IPS-15b (cell line): ENCODE results near the gene RAI1.

Source experiments
- H3K27me3 ChIP-seq: one replicate; pipeline ENCODE4 v1.6.1; 2013; ENCODE audit warnings: low read length; ENCODE audit not compliant: control insufficient read depth, insufficient read depth
- H3K36me3 ChIP-seq: one replicate; pipeline ENCODE4 v1.6.1; 2013; ENCODE audit warnings: low read length; ENCODE audit not compliant: control insufficient read depth, insufficient read depth
- H3K4me1 ChIP-seq: one replicate; pipeline ENCODE4 v1.6.1; 2013; ENCODE audit warnings: mild to moderate bottlenecking, low read length; ENCODE audit not compliant: control insufficient read depth, insufficient read depth
- H3K4me3 ChIP-seq: one replicate; pipeline ENCODE4 v1.5.1; 2013; ENCODE audit warnings: low read depth, low read length
- H3K9ac ChIP-seq: one replicate; pipeline ENCODE4 v1.6.1; 2013; ENCODE audit warnings: low read depth, mild to moderate bottlenecking, low read length
- H3K9me3 ChIP-seq: one replicate; pipeline ENCODE4 v1.6.1; 2013; ENCODE audit warnings: mild to moderate bottlenecking, low read length; ENCODE audit not compliant: control insufficient read depth, insufficient read depth

RAI1 gene

DNA sequence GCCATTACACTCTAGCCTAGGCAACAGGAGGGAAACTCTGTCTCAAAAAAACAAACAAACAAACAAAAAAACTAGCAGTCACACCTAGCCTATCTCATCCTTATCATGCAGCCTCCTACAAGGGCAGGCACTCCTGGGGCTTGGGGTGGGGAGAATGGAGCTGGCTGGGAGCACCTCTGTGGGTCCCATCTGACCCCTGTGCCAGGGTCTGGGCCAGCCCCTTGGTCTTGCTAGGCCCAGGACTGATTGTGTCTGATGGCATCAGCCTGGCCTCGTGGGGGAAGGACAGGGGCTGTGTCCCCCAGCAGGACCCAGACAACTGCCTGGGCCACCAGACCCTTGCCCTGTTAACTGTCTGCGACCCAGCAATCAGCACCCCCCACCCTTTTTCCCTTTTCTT lies 105.7 kb downstream of the RAI1 start:
- Histone ChIP-seq H3K4me3 (no peak overlapping the region), H3K36me3 (no peaks in the 10 kb centered on the region), H3K9ac (no peak overlapping the region), H3K4me1 (peaks cover 12% of the 10 kb centered on the region), H3K9me3 (no peaks in the 10 kb centered on the region), H3K27me3 (peaks cover 37% of the 10 kb centered on the region)

GRCh38 chr17:17787568-17787967 lies 106.3 kb downstream of the RAI1 start:
- Histone ChIP-seq H3K9me3 (no peaks in the 10 kb centered on the region), H3K36me3 (no peaks in the 10 kb centered on the region), H3K9ac (no peak overlapping the region), H3K4me3 (no peak overlapping the region), H3K4me1 (peaks cover 16% of the 10 kb centered on the region), H3K27me3 (peaks cover 40% of the 10 kb centered on the region)

GRCh38 chr17:17788967-17789366 lies 107.7 kb downstream of the RAI1 start:
- H3K27me3 ChIP-seq: peaks cover 42% of the 10 kb centered on the region
- no peak overlapping the region for H3K9ac ChIP-seq
- no peaks in the 10 kb centered on the region for H3K36me3 ChIP-seq
- no peak overlapping the region for H3K4me3 ChIP-seq
- H3K9me3 ChIP-seq: no peaks in the 10 kb centered on the region
- peaks cover 16% of the 10 kb centered on the region for H3K4me1 ChIP-seq

DNA sequence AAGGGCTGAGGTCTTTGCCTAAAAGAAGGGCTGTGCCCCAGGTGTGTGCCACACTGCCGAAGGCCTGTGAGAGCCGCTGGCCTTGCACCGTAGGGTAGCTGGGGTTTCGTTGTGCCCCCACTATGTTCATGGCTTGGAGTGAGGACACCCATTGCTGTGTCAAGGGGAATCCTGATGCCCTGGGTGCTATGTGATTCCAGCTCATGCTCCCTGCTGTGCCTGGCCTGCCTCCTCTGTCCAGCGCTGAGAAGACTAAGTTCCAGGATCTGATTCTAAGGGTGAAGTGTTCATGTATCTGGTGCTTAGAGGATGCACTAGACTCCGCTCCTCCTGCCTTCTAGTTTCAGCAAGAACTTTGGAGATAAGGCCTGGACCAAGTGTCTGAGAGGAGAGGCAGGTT lies 108.2 kb downstream of the RAI1 start:
- H3K9me3 ChIP-seq: no peaks in the 10 kb centered on the region
- H3K4me1 ChIP-seq: peaks cover 14% of the 10 kb centered on the region
- peaks cover 41% of the 10 kb centered on the region for H3K27me3 ChIP-seq
- no peak overlapping the region for H3K4me3 ChIP-seq
- H3K9ac ChIP-seq: no peak overlapping the region
- no peaks in the 10 kb centered on the region for H3K36me3 ChIP-seq

DNA sequence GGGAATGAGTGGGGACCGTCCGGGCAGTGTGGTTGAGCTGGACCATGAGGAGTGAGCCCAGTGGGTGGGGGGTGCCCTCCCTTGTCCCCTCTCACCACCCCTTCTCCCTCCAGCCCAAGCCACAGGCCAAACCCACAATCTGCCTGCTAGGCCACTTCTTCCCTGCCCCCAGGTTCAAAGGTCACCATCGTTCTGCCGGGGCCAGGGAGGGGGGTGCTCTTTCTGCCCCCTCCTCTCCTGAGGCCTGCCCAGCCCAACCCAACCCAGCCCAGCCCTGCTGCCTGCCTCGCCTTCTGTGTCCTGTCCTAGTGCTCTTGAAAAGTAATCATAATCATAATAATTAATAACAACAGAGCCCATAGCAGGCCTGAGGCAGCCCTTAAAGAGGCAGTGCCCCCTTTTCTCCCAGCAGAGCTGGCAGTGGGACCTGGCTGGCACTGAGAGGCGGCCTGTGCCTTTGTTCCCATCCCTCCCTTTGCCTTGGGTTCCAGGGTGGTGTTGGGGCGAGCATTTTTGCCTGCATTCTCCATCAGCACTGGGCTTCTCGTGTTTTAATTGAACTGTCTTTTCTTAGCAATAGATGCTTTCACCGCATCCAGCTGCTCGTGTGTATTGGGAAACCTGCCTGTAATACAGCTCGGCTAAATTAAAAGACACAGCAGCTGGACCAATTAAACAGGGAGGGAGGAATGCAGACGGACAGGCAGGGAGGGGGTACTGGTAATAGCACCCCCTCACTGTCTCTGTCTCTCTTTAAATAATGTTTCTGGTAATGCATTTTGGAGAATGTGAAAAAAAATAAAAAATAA lies 108.8 kb downstream of the RAI1 start:
- peaks cover 34% of the 10 kb centered on the region for H3K27me3 ChIP-seq
- no peak overlapping the region for H3K9ac ChIP-seq
- H3K4me1 ChIP-seq: peaks cover 9% of the 10 kb centered on the region

DNA sequence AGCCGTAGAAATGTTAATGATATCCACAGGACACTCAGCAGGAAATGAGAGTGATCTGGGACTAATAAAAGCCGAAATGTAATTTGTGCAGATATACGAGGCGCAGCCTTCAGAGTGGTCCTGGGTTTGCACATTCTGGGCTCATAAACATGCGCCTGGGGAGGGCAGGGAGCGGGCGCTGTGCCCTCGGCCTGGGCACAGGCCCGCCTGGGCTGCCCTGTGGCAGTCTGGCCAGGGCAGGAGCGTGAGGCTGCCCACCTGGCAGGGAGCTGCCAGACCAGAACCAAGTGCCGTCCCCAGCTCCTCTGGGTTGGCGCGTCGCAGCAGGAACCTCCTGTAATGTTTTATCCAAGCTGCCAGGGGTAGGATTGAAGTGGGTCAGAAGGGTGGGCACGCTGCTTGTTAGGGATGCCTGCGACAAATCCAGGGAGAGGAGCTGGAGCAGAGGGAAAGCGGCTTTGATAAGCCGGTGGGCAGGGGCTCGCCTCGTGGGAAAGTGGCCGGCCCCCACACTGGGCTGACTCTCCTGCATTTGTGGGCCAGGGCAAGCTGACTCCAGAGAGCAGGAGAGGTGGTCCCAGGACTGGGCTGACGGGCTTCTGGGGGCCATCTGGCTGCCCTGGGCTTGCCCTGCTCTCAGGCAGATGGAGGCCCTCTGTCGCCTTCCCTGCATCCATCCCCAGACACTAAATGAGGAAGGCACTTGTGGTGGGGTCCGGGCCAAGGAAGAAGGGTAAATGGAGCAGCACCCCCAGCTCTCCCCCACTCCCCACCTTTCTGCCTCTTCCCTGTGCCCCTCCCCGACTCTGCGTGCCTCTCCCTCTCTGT lies 109.6 kb downstream of the RAI1 start:
- H3K36me3 ChIP-seq: no peaks in the 10 kb centered on the region
- no peaks in the 10 kb centered on the region for H3K9me3 ChIP-seq
- H3K9ac ChIP-seq: no peak overlapping the region
- H3K27me3 ChIP-seq: peaks cover 26% of the 10 kb centered on the region
- H3K4me3 ChIP-seq: no peak overlapping the region
- peaks cover 8% of the 10 kb centered on the region for H3K4me1 ChIP-seq

More for the DNA sequence above, 108.8 kb downstream of the RAI1 start:
- H3K36me3 ChIP-seq: no peaks in the 10 kb centered on the region
- H3K9me3 ChIP-seq: no peaks in the 10 kb centered on the region
- no peak overlapping the region for H3K4me3 ChIP-seq

DNA sequence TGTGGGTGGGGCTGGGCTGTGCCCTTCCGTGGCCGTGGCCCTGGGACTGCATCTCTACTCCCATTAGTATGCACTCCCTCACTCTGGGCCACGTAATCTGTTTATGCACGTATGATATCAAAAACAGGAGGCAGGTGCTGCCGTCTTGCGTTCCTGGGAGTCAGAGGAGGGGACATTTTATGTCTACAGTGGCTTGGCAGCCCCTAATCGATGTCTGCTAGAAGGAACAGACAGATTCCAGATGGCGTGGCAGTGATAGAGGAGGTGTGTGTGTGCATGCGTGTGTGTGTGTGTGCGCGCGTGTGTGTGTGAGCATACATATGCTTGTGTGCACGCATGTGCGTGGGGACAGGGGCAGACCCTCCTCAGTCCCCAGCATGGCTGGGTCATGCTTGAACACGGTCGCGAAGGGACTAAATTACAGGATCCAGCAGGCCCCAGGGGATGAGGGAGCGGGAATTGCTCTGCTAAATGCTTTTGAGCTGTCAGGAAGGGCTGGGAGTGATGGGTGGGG lies 110.8 kb downstream of the RAI1 start:
- Histone ChIP-seq H3K4me3 (no peak overlapping the region), H3K27me3 (peaks cover 21% of the 10 kb centered on the region), H3K9me3 (no peaks in the 10 kb centered on the region), H3K9ac (no peak overlapping the region), H3K36me3 (no peaks in the 10 kb centered on the region), H3K4me1 (peaks cover 8% of the 10 kb centered on the region)

GRCh38 chr17:17792551-17793377 lies 111.5 kb downstream of the RAI1 start:
- Histone ChIP-seq H3K4me3 (no peak overlapping the region), H3K4me1 (peaks cover 8% of the 10 kb centered on the region), H3K27me3 (peaks cover 21% of the 10 kb centered on the region), H3K9me3 (no peaks in the 10 kb centered on the region), H3K9ac (no peak overlapping the region), H3K36me3 (no peaks in the 10 kb centered on the region)

GRCh38 chr17:17793378-17794214 lies 112.3 kb downstream of the RAI1 start:
- Histone ChIP-seq H3K36me3 (no peaks in the 10 kb centered on the region), H3K4me1 (peaks cover 8% of the 10 kb centered on the region), H3K4me3 (no peak overlapping the region), H3K9ac (no peak overlapping the region), H3K27me3 (peaks cover 18% of the 10 kb centered on the region), H3K9me3 (no peaks in the 10 kb centered on the region)

DNA sequence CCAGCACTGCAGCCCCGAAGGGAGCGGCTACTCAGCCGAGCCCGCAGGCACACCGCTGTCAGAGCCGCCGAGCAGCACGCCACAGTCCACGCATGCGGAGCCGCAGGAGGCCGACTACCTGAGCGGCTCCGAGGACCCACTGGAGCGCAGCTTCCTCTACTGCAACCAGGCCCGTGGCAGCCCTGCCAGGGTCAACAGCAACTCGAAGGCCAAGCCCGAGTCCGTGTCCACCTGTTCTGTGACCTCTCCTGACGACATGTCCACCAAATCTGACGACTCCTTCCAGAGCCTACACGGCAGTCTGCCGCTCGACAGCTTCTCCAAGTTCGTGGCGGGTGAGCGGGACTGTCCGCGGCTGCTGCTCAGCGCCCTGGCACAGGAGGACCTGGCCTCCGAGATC lies 113.1 kb downstream of the RAI1 start:
- peaks cover 18% of the 10 kb centered on the region for H3K27me3 ChIP-seq
- H3K4me1 ChIP-seq: peaks cover 8% of the 10 kb centered on the region
- no peak overlapping the region for H3K9ac ChIP-seq
- H3K9me3 ChIP-seq: no peaks in the 10 kb centered on the region
- no peaks in the 10 kb centered on the region for H3K36me3 ChIP-seq
- H3K4me3 ChIP-seq: no peak overlapping the region

GRCh38 chr17:17795296-17795695 lies 114.0 kb downstream of the RAI1 start:
- peaks cover 6% of the 10 kb centered on the region for H3K4me1 ChIP-seq
- peaks cover 14% of the 10 kb centered on the region for H3K27me3 ChIP-seq
- no peaks in the 10 kb centered on the region for H3K9me3 ChIP-seq
- no peaks in the 10 kb centered on the region for H3K36me3 ChIP-seq
- H3K9ac ChIP-seq: no peak overlapping the region
- H3K4me3 ChIP-seq: no peak overlapping the region
